HepG2 (cell line): ENCODE results near the gene CARMIL3. TPM values are rescaled to one million over a fixed set of nuclear protein-coding genes. Genes with fewer than 3 reads are reported as not detected.

Source experiments
- CCAR2 ChIP-seq: fragments of 200-400 bp; formaldehyde crosslinking; optimal IDR thresholded peaks from 2 replicates; pipeline ENCODE3; 2018; ENCODE audit warnings: low read depth, mild to moderate bottlenecking, low read length, moderate library complexity
- CHCHD3 ChIP-seq: sonication (generic); formaldehyde crosslinking; IDR thresholded peaks from 2 replicates; pipeline ENCODE4 v1.8.0; 2022; ENCODE audit warnings: mild to moderate bottlenecking, missing genetic modification reagents, moderate library complexity
- GABPA ChIP-seq, 2 experiments: IDR thresholded peaks; 2 replicates each; pipeline ENCODE4 v1.6.1; 2011 to 2016; ENCODE audit warnings: low read depth in 2 of 2, low read length in 1 of 2, missing biosample characterization in 1 of 2, missing genetic modification characterization in 1 of 2
- HBP1 ChIP-seq: IDR thresholded peaks from 2 replicates; pipeline ENCODE4 v1.6.1; 2016; ENCODE audit warnings: low read depth, control low read depth
- HOXA3 ChIP-seq: sonication (generic); formaldehyde crosslinking; IDR thresholded peaks from 2 replicates; pipeline ENCODE4 v1.5.0; 2020; ENCODE audit warnings: missing genetic modification reagents
- NCOA5 ChIP-seq: sonication (generic); formaldehyde crosslinking; IDR thresholded peaks from 2 replicates; pipeline ENCODE4 v1.4.0; 2020; ENCODE audit warnings: missing genetic modification reagents
- NR2F6 ChIP-seq, 2 experiments: IDR thresholded peaks; 2 replicates each; pipeline ENCODE4 v1.6.1; 2016; ENCODE audit warnings: antibody characterized with exemption in 1 of 2, mild to moderate bottlenecking in 1 of 2
- PHF20 ChIP-seq: sonication (generic); formaldehyde crosslinking; IDR thresholded peaks from 2 replicates; pipeline ENCODE4 v1.5.0; 2020; ENCODE audit warnings: mild to moderate bottlenecking, missing genetic modification reagents
- RBM39 ChIP-seq: fragments of 200-400 bp; formaldehyde crosslinking; IDR thresholded peaks from one replicate; pipeline ENCODE4 v1.6.1; 2018; ENCODE audit warnings: antibody characterized with exemption, mild to moderate bottlenecking, low read depth, low read length; ENCODE audit not compliant: poor library complexity, severe bottlenecking
- THRA ChIP-seq: sonication (generic); formaldehyde crosslinking; IDR thresholded peaks from 2 replicates; pipeline ENCODE4 v1.4.0; 2020; ENCODE audit warnings: missing genetic modification reagents, borderline replicate concordance
- TMF1 ChIP-seq: sonication (generic); formaldehyde crosslinking; IDR thresholded peaks from 2 replicates; pipeline ENCODE4 v1.8.1; 2022; ENCODE audit warnings: low read depth, missing genetic modification reagents
- ZBED4 ChIP-seq: sonication (generic); formaldehyde crosslinking; IDR thresholded peaks from 2 replicates; pipeline ENCODE4 v1.4.0; 2020; ENCODE audit warnings: missing genetic modification reagents, borderline replicate concordance
- ZBTB46 ChIP-seq: sonication (generic); formaldehyde crosslinking; IDR thresholded peaks from 2 replicates; pipeline ENCODE4 v1.4.0; 2020; ENCODE audit warnings: mild to moderate bottlenecking, missing genetic modification reagents, borderline replicate concordance
- ZBTB49 ChIP-seq: sonication (generic); formaldehyde crosslinking; IDR thresholded peaks from 2 replicates; pipeline ENCODE4 v1.4.0; 2020; ENCODE audit warnings: missing genetic modification reagents, borderline replicate concordance
- ZNF484 ChIP-seq: sonication (generic); formaldehyde crosslinking; IDR thresholded peaks from 2 replicates; pipeline ENCODE4 v1.5.1; 2020; ENCODE audit warnings: mild to moderate bottlenecking, low read depth, missing genetic modification reagents, borderline replicate concordance
- polyA plus RNA-seq, 8 experiments: library from polyadenylated mRNA; depleted of rRNA in 3 of 8; stranded (reverse) in 7 of 8; unstranded in 1 of 8; fragments of >200 nt; fragmentation: Illumina TruSeq in 4 of 8; extraction: Trizol in 4 of 8; gene quantifications; 2 replicates each; pipeline versions ENCODE4 v1.2.1 to v1.2.3, GENCODE V29; 2011 to 2016; ENCODE audit warnings: low read depth in 4 of 8, missing spikeins in 1 of 8, mixed read lengths in 1 of 8; ENCODE audit not compliant: insufficient read depth in 1 of 8
- total RNA-seq, 5 experiments: library from RNA; depleted of rRNA; stranded (reverse); fragments of >200 nt; fragmentation: Illumina TruSeq; extraction: Trizol; gene quantifications; 2 replicates each; pipeline ENCODE4 v1.2.3, GENCODE V29; 2016; ENCODE audit warnings: low read depth in 1 of 5

Gene CARMIL3
- total and polyA plus RNA-seq, 2 of the 13 experiments (the other 11 are each of a cell fraction or from before 2014, with no cell fraction given): 0.27 to 0.55 TPM

- TF ChIP-seq THRA (CRISPR knock-in tag): 0 out of 2 replicates have a peak, but pooled peaks have one; percentile 33
- TF ChIP-seq HOXA3: 0 out of 2 replicates have a peak, but pooled peaks have one; percentile 37
- no peak for TF ChIP-seq CCAR2
- TF ChIP-seq RBM39: no peak
- no peak for TF ChIP-seq NCOA5 (CRISPR knock-in tag)
- TF ChIP-seq PHF20: no peak; the same call in 1 of the 2 replicates
- TF ChIP-seq GABPA (IDR thresholded peaks at IDR 0.05; ENCODE audit: low read depth, low read length): no peak
- TF ChIP-seq GABPA (CRISPR knock-in tag; IDR thresholded peaks at IDR 0.05; ENCODE audit: low read depth): peak; percentile 56; the same call in 1 of the 2 replicates
- TF ChIP-seq ZBTB46: no peak
- no peak for TF ChIP-seq TMF1 (CRISPR knock-in tag)
- no peak for TF ChIP-seq NR2F6 (IDR thresholded peaks at IDR 0.05)
- TF ChIP-seq NR2F6 (CRISPR knock-in tag; IDR thresholded peaks at IDR 0.05): 0 out of 2 replicates have a peak, but pooled peaks have one; percentile 21
- no peak for TF ChIP-seq ZNF484 (CRISPR knock-in tag)
- peak; percentile 32; the same call in 1 of the 2 replicates for TF ChIP-seq ZBED4 (CRISPR knock-in tag)
- no peak for TF ChIP-seq HBP1 (CRISPR knock-in tag)
- TF ChIP-seq ZBTB49: 0 out of 2 replicates have a peak, but pooled peaks have one; percentile 56
- TF ChIP-seq CHCHD3 (CRISPR knock-in tag): no peak
Observed at GRCh38 chr14:24067133-24068082, 15.6 kb downstream of the CARMIL3 start (continued).
